ENCODE data around the gene NFS1. TPM values are rescaled to one million over a fixed set of nuclear protein-coding genes. Genes with fewer than 3 reads are reported as not detected.
A peak's percentile ranks its signal among the peaks of the same experiment; 100 is the strongest.

The NFS1 gene
- total RNA-seq, 3 donors from 2014 or later: 31.7 to 39.7 (median 36.1) TPM

DNA sequence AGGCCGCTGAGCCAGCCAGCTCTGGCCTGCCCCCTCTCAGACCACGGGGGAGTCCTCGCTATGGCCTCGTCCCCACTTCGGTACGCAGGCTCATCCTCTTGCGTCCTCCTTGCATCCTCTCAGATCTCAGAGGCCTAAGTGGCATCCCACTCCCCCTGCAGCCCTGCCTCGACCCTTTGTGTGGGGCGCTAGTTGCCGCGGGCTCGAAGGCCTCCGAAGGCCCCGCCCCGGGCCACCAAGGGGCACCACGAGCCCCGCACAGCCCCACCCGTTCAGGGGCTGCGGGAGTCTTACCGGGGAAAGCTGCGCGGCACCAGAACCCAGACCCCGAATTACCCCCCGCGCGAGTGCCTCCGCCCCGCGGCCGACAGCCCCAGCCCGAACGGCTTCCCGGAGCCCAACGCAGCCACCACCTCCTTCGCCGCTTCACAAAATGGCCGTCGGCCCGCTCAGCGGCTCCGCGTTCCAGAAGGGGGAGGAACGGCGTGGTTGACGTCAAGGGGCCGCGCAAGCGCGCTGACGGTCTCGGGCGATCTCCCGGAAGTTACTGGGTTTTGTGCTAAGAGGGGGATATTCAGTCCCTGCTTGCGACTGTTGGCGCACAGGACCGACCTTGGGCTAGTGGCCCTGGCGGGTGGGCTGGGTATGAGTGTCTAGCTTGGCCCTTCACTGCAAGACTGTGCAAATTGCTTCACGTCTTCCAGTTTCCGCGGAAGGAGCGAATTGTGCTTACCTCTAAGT is 34.5 kb downstream of the NFS1 start, which contains the start of the genes CPNE1 and RBM12:
TSS of gene CPNE1 (minus strand) at position 435 of the 741 bp plus-strand sequence. CDS start 31,977 bp downstream, outside the sequence.
TSS of gene RBM12 (minus strand) at position 435 of the 741 bp plus-strand sequence. CDS start 9,578 bp downstream, outside the sequence.
- peak in 1 of 3 donors; percentile 7 for TF ChIP-seq CTCF (IDR thresholded peaks at IDR 0.05)
- TF ChIP-seq POLR2A (IDR thresholded peaks at IDR 0.05): peak; percentile 95
- peak; percentile 93 to 99 (median 98) for TF ChIP-seq POLR2AphosphoS5 (IDR thresholded peaks at IDR 0.05)
- intact Hi-C loops (cut with DNase I; ENCODE audit: low total_unique reads): no loop called here
- peak; percentile 87 to 94 for DNase-seq (ENCODE audit: low spot score in 2 of 2)
- H3K4me1 ChIP-seq: peaks cover 3 to 14% of the 10 kb centered on the region in 2 donors
- H3K27me3 ChIP-seq: no peaks in the 10 kb centered on the region
- H3K36me3 ChIP-seq: no peaks in the 10 kb centered on the region
- peak within 1 kb of the TSS; percentile 72 to 93 (median 85) for H3K4me3 ChIP-seq
- peak within 1 kb of the TSS; percentile 99 for H3K27ac ChIP-seq
- no peaks in the 10 kb centered on the region for H3K9me3 ChIP-seq

GRCh38 chr20:35663516-35664465 is 35.4 kb downstream of the NFS1 start:
- Histone ChIP-seq H3K27ac (peak overlapping the region; percentile 99), H3K4me1 (peaks cover 3 to 14% of the 10 kb centered on the region in 2 donors), H3K27me3 (no peaks in the 10 kb centered on the region), H3K4me3 (peak overlapping the region; percentile 72 to 93 (median 85)), H3K36me3 (no peaks in the 10 kb centered on the region), H3K9me3 (no peaks in the 10 kb centered on the region)
- intact Hi-C loops (cut with DNase I; ENCODE audit: low total_unique reads): no loop called here
- peak in 1 of 2 donors; percentile 34 for DNase-seq (ENCODE audit: low spot score in 2 of 2)
- TF ChIP-seq POLR2A (IDR thresholded peaks at IDR 0.05) (no peak), POLR2AphosphoS5 (IDR thresholded peaks at IDR 0.05) (no peak)

DNA sequence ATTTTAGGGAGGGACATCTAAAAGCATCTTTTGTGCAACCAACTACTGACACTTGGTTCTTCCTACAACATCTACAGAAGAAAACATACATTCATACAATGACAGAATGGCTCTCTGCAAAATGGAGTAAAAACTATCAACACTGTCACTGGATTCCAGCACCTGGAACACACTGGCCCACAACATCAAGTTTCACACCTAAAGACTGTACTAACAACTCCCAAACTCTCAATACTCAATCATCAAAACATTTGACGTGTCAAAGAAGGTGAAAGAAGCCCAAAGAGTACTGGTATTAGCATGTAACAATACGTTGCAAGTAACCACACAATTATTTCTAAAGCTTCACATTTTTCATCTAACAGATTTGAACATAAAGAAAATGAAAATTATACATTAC is 36.6 kb downstream of the NFS1 start:
- TF ChIP-seq CTCF (IDR thresholded peaks at IDR 0.05): no peak
- no peak for TF ChIP-seq POLR2A (IDR thresholded peaks at IDR 0.05)
- TF ChIP-seq POLR2AphosphoS5 (IDR thresholded peaks at IDR 0.05): no peak
- no peaks in the 10 kb centered on the region for H3K9me3 ChIP-seq
- H3K27ac ChIP-seq: peak overlapping the region; percentile 9 to 31
- H3K27me3 ChIP-seq: no peaks in the 10 kb centered on the region
- intact Hi-C loops (cut with DNase I; ENCODE audit: low total_unique reads): no loop called here
- DNase-seq (ENCODE audit: low spot score in 2 of 2): no peak
- H3K36me3 ChIP-seq: no peaks in the 10 kb centered on the region
- peaks cover 3 to 20% of the 10 kb centered on the region in 2 donors for H3K4me1 ChIP-seq
- H3K4me3 ChIP-seq: peak overlapping the region in 2 of 3 donors; percentile 85 to 93

- TF ChIP-seq CTCF (IDR thresholded peaks at IDR 0.05) (no peak), POLR2AphosphoS5 (IDR thresholded peaks at IDR 0.05) (no peak), POLR2A (IDR thresholded peaks at IDR 0.05) (no peak)
- no peak for DNase-seq (ENCODE audit: low spot score in 2 of 2)
- H3K27me3 ChIP-seq: no peaks in the 10 kb centered on the region
- no peaks in the 10 kb centered on the region for H3K36me3 ChIP-seq
- H3K27ac ChIP-seq: peak overlapping the region; percentile 46 to 68
- peak overlapping the region in 2 of 3 donors; percentile 85 to 93 for H3K4me3 ChIP-seq
- intact Hi-C loops (cut with DNase I; ENCODE audit: low total_unique reads): no loop called here
- peaks cover 3 to 22% of the 10 kb centered on the region in 2 donors for H3K4me1 ChIP-seq
- no peaks in the 10 kb centered on the region for H3K9me3 ChIP-seq
Measured at GRCh38 chr20:35661908-35662307, 37.2 kb downstream of the NFS1 start.

DNA sequence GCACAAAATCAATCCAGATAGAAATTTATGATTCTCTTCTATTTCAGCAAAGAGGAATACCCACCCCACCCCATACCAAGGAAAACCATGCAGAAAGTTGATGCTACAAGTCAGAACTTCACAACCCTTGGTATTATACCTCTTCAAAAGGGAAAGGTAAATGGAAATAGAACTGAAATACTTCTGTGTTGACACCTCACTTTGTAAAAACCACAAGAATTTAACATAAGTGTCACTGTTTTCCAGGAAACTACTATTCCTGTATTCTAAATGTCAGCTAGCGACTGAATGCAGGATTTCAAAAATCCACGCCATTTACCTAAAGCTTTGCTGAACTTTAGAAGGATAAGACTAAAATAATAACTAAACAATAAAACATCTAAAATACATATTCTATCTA is 38.1 kb downstream of the NFS1 start:
- intact Hi-C loops (cut with DNase I; ENCODE audit: low total_unique reads): no loop called here
- peak overlapping the region in 1 of 3 donors; percentile 93 for H3K4me3 ChIP-seq
- H3K9me3 ChIP-seq: no peaks in the 10 kb centered on the region
- TF ChIP-seq POLR2AphosphoS5 (IDR thresholded peaks at IDR 0.05) (no peak), POLR2A (IDR thresholded peaks at IDR 0.05) (no peak), CTCF (IDR thresholded peaks at IDR 0.05) (no peak)
- peaks cover 3 to 22% of the 10 kb centered on the region in 2 donors for H3K4me1 ChIP-seq
- DNase-seq (ENCODE audit: low spot score in 2 of 2): no peak
- H3K36me3 ChIP-seq: no peaks in the 10 kb centered on the region
- no peaks in the 10 kb centered on the region for H3K27me3 ChIP-seq
- peak overlapping the region; percentile 45 to 68 for H3K27ac ChIP-seq
